GM19351 (cell line): ENCODE data around the gene NRGN.

ENCODE experiments used
- ATAC-seq: cut with Tn5 transposase; IDR thresholded peaks from one replicate; pipeline ENCODE4 v1.9.1; 2021; ENCODE audit warnings: mild to moderate bottlenecking, moderate library complexity; ENCODE audit not compliant: unreplicated experiment

NRGN gene

GRCh38 chr11:124739479-124740276 is at the start of gene NRGN:
TSS of gene NRGN (plus strand) at chr11:124739942. CDS start at chr11:124740085, 143 bp downstream.
- peak; percentile 97 for ATAC-seq

- no peak for ATAC-seq
These were observed 46.6 kb upstream of the NRGN start for GRCh38 chr11:124693142-124693541.

GRCh38 chr11:124699547-124699946 is 40.2 kb upstream of the NRGN start:
- no peak for ATAC-seq

GRCh38 chr11:124700028-124700427 is 39.7 kb upstream of the NRGN start:
- ATAC-seq: no peak

GRCh38 chr11:124707829-124708228 is 31.9 kb upstream of the NRGN start:
- no peak for ATAC-seq

- ATAC-seq: no peak
These were observed 27.4 kb upstream of the NRGN start for GRCh38 chr11:124712392-124712791.

- ATAC-seq: no peak
These were observed 23.2 kb upstream of the NRGN start for GRCh38 chr11:124716591-124716990.

GRCh38 chr11:124717421-124717785 is 22.3 kb upstream of the NRGN start:
- peak; percentile 68 for ATAC-seq

- ATAC-seq: no peak
These were observed 21.7 kb upstream of the NRGN start for GRCh38 chr11:124717786-124718651.

- no peak for ATAC-seq
These were observed 20.9 kb upstream of the NRGN start for GRCh38 chr11:124718801-124719200.

- ATAC-seq: no peak
These were observed 20.2 kb upstream of the NRGN start for GRCh38 chr11:124719534-124719933.

GRCh38 chr11:124722176-124722575 is 17.6 kb upstream of the NRGN start:
- ATAC-seq: no peak

- ATAC-seq: peak; percentile 73
These were observed 14.6 kb upstream of the NRGN start for GRCh38 chr11:124724979-124725718.

- peak; percentile 8 for ATAC-seq
These were observed 14.0 kb upstream of the NRGN start for GRCh38 chr11:124725719-124726105.

GRCh38 chr11:124727474-124727873 is 12.3 kb upstream of the NRGN start:
- no peak for ATAC-seq

- no peak for ATAC-seq
These were observed 11.6 kb upstream of the NRGN start for GRCh38 chr11:124728134-124728533.

- ATAC-seq: no peak
These were observed 10.2 kb upstream of the NRGN start for GRCh38 chr11:124729571-124729970.

GRCh38 chr11:124732230-124732629 is 7.5 kb upstream of the NRGN start:
- ATAC-seq: no peak

GRCh38 chr11:124736736-124737135 is 3.0 kb upstream of the NRGN start:
- ATAC-seq: no peak

GRCh38 chr11:124737638-124738305 is 2.0 kb upstream of the NRGN start:
- ATAC-seq: no peak
